ENCODE results near the gene E2F8. TPM values are rescaled to one million over a fixed set of nuclear protein-coding genes. Genes with fewer than 3 reads are reported as not detected.

The E2F8 gene
- polyA plus RNA-seq, 1 of the 3 experiments (the other 2 are of a cell fraction) = 2.7 TPM

GRCh38 chr11:19244621-19245020, 3.9 kb upstream of the E2F8 start:
- H3K9ac ChIP-seq = no peak overlapping the region
- H3K4me3 ChIP-seq (ENCODE audit: low read depth in 2 of 2, low read length in 1 of 2) = no peak overlapping the region
- no peaks in the 10 kb centered on the region for H3F3A ChIP-seq (replicated peaks; ENCODE audit: insufficient read depth)
- ChIA-PET CTCF (interaction anchor here (0.7 to 1.4 kb wide), 5 partner anchors 15 to 472 kb away, joined by 3 to 5 read pairs (median 3); no protein-coding TSS in a partner anchor), POLR2A (no interaction called here)
- TF ChIP-seq MAX (IDR thresholded peaks at IDR 0.05; ENCODE audit: low read depth) (no peak), RAD21 (IDR thresholded peaks at IDR 0.05; ENCODE audit: low read length) (no peak), USF1 (IDR thresholded peaks at IDR 0.05; ENCODE audit: borderline replicate concordance, low read depth) (no peak), NRF1 (IDR thresholded peaks at IDR 0.05; ENCODE audit: low read depth, low read length) (no peak), TEAD4 (IDR thresholded peaks at IDR 0.05; ENCODE audit: borderline replicate concordance, insufficient read depth) (no peak), NFIC (IDR thresholded peaks at IDR 0.05; ENCODE audit: borderline replicate concordance) (no peak), POLR2AphosphoS5 (IDR thresholded peaks at IDR 0.05; ENCODE audit: low read depth, low read length) (no peak), RCOR1 (IDR thresholded peaks at IDR 0.05; ENCODE audit: low read length) (no peak), ELF1 (IDR thresholded peaks at IDR 0.05) (no peak), TAF1 (IDR thresholded peaks at IDR 0.05; ENCODE audit: borderline replicate concordance, low read depth, low read length) (no peak), JUND (IDR thresholded peaks at IDR 0.05) (no peak)
- TF ChIP-seq, protein P1, sequence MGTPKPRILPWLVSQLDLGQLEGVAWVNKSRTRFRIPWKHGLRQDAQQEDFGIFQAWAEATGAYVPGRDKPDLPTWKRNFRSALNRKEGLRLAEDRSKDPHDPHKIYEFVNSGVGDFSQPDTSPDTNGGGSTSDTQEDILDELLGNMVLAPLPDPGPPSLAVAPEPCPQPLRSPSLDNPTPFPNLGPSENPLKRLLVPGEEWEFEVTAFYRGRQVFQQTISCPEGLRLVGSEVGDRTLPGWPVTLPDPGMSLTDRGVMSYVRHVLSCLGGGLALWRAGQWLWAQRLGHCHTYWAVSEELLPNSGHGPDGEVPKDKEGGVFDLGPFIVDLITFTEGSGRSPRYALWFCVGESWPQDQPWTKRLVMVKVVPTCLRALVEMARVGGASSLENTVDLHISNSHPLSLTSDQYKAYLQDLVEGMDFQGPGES (IDR thresholded peaks at IDR 0.05; ENCODE audit: low read depth, low read length) = no peak
- no peaks in the 10 kb centered on the region for H3K9me3 ChIP-seq
- no peaks in the 10 kb centered on the region for H3K36me3 ChIP-seq (replicated peaks in 1 of 2; ENCODE audit: control insufficient read depth in 1 of 2, insufficient read depth in 2 of 2, low read length in 1 of 2)
- WGBS (ENCODE audit: low lambda C conversion rate) = 100% methylated on average over 2 of the region's 2 CpGs
- no peaks in the 10 kb centered on the region for H4K20me1 ChIP-seq (ENCODE audit: insufficient read depth)
- H2AFZ ChIP-seq (ENCODE audit: low read depth) = no peak overlapping the region
- no peak overlapping the region for H3K27ac ChIP-seq (ENCODE audit: low read depth in 2 of 2, low read length in 1 of 2)
- peaks cover 0 to 6% of the 10 kb centered on the region in 2 experiments; a peak in 2 of 4 replicates for H3K4me1 ChIP-seq (ENCODE audit: control insufficient read depth in 1 of 2, insufficient read depth in 2 of 2, low read depth in 1 of 2, low read length in 1 of 2)
- H3K9me2 ChIP-seq = no peaks in the 10 kb centered on the region
- no peaks in the 10 kb centered on the region for H3K27me3 ChIP-seq (ENCODE audit: insufficient read depth)
- H3K4me2 ChIP-seq = no peak overlapping the region
- DNase-seq = no peak
- H3K79me2 ChIP-seq (ENCODE audit: insufficient read depth) = no peaks in the 10 kb centered on the region; the same call in 1 of the 2 replicates

DNA sequence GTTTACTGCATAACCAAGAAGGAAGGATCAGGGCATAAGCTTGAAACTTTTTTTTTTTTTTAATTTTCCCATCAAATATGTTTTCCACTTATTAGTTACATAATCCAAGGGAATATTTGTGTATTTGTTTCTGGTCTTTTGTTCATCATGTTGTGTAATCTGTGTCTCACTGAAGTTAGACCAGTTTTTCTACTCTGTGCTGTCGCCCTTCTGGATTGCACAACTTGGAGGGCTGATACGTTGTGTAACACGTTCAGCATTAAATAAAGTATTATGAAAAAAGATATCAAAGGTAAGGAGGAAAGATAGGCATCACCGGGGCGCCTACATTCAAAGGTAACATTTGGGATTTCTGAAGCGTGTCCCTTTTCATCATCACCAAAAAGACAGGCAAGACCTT, 3.3 kb upstream of the E2F8 start:
- no peak for DNase-seq
- Histone ChIP-seq H3K9me3 (no peaks in the 10 kb centered on the region), H2AFZ (ENCODE audit: low read depth) (no peak overlapping the region), H3K27me3 (ENCODE audit: insufficient read depth) (no peaks in the 10 kb centered on the region), H3F3A (replicated peaks; ENCODE audit: insufficient read depth) (no peaks in the 10 kb centered on the region), H3K79me2 (ENCODE audit: insufficient read depth) (no peaks in the 10 kb centered on the region; the same call in none of the 2 replicates), H3K27ac (ENCODE audit: low read depth in 2 of 2, low read length in 1 of 2) (no peak overlapping the region), H3K9me2 (no peaks in the 10 kb centered on the region), H3K36me3 (replicated peaks in 1 of 2; ENCODE audit: control insufficient read depth in 1 of 2, insufficient read depth in 2 of 2, low read length in 1 of 2) (no peaks in the 10 kb centered on the region), H4K20me1 (ENCODE audit: insufficient read depth) (no peaks in the 10 kb centered on the region), H3K4me2 (no peak overlapping the region), H3K9ac (no peak overlapping the region), H3K4me1 (ENCODE audit: control insufficient read depth in 1 of 2, insufficient read depth in 2 of 2, low read depth in 1 of 2, low read length in 1 of 2) (peaks cover 0 to 6% of the 10 kb centered on the region in 2 experiments; a peak in 2 of 4 replicates), H3K4me3 (ENCODE audit: low read depth in 2 of 2, low read length in 1 of 2) (no peak overlapping the region)
- 90% methylated on average over 6 of the region's 6 CpGs for WGBS (ENCODE audit: low lambda C conversion rate)
- POLR2A ChIA-PET = no interaction called here
- CTCF ChIA-PET = interaction anchor here (0.6 to 1.4 kb wide), 6 partner anchors 16 to 473 kb away, joined by 3 to 4 read pairs (median 3); no protein-coding TSS in a partner anchor
- TF ChIP-seq POLR2AphosphoS5 (IDR thresholded peaks at IDR 0.05; ENCODE audit: low read depth, low read length) = no peak
- TF ChIP-seq CTCF (IDR thresholded peaks at IDR 0.05) = no peak
- TF ChIP-seq GATA2 (CRISPR knock-in tag; IDR thresholded peaks at IDR 0.05) = no peak
- TF ChIP-seq EP300 (IDR thresholded peaks at IDR 0.05; ENCODE audit: borderline replicate concordance in 1 of 2, low read depth in 1 of 2, low read length in 1 of 2) = no peak
- no peak for TF ChIP-seq CHD2 (IDR thresholded peaks at IDR 0.05; ENCODE audit: low read length, partially characterized antibody)
- no peak for TF ChIP-seq REST (IDR thresholded peaks at IDR 0.05; ENCODE audit: low read depth, low read length)
- no peak for TF ChIP-seq NFIC (IDR thresholded peaks at IDR 0.05; ENCODE audit: borderline replicate concordance)
- TF ChIP-seq MAX (IDR thresholded peaks at IDR 0.05; ENCODE audit: low read depth) = no peak
- no peak for TF ChIP-seq RCOR1 (IDR thresholded peaks at IDR 0.05; ENCODE audit: low read length)
- TF ChIP-seq EZH2phosphoT487 (IDR thresholded peaks at IDR 0.05; ENCODE audit: borderline replicate concordance, low read depth) = no peak
- TF ChIP-seq NRF1 (IDR thresholded peaks at IDR 0.05; ENCODE audit: low read depth, low read length) = no peak
- TF ChIP-seq TCF12 (IDR thresholded peaks at IDR 0.05) = no peak
